ENCODE measurements around the gene KCNK4.
"Not testable (repeated sequence)": the region's sequence is repeated elsewhere in the genome, so short reads cannot be mapped to it uniquely, and the experiment has no call there.

Gene KCNK4

DNA sequence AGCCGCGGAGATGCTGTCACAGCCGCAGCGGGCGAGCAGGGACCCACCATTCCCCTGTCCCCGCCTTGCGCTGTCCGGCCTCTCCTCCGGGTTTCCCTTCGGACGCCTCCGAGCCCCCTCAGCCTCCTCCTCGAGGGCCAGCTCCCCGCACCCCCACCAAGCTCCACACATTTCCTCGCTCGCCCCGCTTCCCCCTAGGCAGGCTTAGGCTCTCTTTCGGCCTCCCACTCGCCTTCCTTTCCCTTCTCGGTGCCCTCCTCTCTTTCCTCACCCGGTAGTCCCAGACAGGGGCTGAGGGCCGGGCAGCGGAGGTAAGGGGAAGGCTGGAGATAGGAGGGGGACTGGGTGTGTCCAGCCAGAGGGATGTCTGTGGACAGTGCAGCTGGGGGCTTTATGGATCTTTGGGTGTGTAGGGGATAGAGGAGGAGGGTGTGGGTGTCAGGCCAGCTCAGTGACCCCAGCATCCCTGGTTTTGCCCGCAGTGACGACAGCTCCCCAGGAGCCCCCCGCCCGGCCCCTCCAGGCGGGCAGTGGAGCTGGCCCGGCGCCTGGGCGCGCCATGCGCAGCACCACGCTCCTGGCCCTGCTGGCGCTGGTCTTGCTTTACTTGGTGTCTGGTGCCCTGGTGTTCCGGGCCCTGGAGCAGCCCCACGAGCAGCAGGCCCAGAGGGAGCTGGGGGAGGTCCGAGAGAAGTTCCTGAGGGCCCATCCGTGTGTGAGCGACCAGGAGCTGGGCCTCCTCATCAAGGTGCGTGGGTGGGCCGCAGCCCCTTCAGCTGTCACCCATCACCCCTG lies 1.6 kb downstream of the KCNK4 start:
- DNase-seq, result no peak

DNA sequence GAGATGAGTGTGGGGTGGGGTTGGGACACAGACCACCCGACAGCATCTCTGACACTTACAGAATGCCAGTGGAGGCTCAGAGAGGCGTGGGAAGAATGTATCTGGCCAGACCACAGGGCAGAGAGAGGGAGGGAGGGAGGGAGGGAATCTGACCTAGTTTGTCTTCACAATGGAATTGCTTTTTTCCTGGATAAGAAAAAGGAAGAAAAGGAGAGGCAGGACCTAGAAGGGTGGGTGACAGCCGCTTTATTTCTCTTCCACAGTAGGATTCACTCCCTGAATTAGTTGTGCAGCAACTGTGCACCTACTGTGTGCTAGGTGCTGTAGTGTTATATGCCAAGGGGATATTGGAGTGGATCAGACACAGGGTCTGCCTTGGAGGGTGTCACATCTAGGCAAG lies 3.7 kb downstream of the KCNK4 start:
- DNase-seq, result no peak

DNA sequence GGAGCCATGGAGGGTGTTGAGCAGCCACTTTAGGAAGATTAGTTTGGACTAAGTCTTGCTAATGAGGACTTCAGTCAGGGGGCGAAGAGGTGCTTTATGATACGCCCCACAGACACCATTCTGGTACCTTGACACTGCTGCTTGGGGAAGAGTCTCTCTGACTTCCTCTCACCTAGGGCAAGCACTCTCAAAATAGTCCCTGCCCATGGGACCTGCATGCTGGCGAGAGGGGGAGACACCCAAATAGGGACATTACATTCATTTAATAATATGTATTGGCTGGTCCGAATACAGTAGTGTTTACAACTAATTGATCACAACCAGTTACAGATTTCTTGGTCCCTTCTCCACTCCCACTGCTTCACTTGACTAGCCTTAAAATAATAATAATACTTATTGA lies 4.7 kb downstream of the KCNK4 start:
- no peak for DNase-seq

DNA sequence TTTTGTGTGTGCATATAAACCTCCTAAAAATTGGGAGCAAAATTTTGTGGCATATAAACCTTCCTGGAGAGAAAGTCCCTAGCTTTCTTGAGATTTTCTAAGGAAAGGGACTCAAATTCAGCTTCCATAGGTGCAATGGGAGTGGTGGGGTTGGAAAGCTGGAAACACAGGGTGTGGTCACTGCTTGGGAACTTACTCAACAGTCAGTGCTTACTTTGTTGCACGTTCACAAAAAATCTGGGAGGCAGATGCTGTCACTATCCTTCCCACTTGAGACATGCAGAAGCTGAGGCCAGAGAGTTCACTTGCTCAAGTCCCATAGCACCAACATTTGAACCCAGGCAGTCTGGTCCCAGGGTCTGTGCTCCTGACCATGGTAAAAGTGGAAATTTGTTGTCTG lies 5.1 kb downstream of the KCNK4 start:
- DNase-seq, result no peak

DNA sequence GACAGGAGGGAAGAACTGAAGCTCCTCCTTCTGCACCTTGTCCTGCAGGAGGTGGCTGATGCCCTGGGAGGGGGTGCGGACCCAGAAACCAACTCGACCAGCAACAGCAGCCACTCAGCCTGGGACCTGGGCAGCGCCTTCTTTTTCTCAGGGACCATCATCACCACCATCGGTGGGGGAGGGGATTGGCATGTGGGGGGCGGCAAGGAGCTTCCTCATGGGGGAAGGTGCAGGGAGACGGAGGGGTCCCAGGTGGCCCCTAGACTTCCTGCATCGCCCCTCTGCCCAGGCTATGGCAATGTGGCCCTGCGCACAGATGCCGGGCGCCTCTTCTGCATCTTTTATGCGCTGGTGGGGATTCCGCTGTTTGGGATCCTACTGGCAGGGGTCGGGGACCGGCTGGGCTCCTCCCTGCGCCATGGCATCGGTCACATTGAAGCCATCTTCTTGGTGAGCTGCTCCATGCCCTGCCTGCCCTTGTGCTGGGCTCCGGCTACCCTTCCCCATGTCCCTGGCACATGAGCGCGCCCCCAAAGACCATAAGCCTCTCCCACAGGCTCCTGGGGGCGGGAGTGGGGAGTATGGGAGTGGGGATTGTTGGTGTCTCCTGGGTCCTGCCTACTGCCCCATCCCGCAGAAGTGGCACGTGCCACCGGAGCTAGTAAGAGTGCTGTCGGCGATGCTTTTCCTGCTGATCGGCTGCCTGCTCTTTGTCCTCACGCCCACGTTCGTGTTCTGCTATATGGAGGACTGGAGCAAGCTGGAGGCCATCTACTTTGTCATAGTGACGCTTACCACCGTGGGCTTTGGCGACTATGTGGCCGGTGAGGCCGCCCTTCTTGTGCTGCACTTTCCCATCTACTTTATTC lies 6.0 kb downstream of the KCNK4 start:
- DNase-seq, result no peak

DNA sequence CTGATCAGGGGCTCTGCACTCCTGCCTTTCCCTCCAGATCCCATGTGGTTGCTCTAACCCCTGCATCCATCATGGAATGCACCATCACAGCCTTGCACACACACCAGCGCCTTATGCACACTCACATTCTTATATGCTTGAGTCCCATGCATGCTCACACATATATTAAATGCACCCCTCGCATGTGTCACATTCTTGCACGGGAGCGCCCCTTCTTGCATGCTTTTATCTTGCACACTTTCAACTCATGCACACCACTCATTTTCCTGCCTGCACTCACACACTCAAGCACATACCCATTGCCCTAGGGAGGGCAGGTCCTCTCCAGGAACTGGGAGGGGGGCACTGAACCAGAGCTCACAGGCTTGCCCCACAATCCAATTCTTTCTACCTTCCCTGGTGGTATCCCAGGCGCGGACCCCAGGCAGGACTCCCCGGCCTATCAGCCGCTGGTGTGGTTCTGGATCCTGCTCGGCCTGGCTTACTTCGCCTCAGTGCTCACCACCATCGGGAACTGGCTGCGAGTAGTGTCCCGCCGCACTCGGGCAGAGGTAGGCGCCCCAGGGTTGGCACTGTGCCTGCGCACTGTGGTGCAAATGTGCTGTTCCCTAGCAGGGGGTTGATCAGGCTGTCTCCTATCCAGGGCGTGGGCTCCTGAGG lies 6.7 kb downstream of the KCNK4 start:
- no peak for DNase-seq

DNA sequence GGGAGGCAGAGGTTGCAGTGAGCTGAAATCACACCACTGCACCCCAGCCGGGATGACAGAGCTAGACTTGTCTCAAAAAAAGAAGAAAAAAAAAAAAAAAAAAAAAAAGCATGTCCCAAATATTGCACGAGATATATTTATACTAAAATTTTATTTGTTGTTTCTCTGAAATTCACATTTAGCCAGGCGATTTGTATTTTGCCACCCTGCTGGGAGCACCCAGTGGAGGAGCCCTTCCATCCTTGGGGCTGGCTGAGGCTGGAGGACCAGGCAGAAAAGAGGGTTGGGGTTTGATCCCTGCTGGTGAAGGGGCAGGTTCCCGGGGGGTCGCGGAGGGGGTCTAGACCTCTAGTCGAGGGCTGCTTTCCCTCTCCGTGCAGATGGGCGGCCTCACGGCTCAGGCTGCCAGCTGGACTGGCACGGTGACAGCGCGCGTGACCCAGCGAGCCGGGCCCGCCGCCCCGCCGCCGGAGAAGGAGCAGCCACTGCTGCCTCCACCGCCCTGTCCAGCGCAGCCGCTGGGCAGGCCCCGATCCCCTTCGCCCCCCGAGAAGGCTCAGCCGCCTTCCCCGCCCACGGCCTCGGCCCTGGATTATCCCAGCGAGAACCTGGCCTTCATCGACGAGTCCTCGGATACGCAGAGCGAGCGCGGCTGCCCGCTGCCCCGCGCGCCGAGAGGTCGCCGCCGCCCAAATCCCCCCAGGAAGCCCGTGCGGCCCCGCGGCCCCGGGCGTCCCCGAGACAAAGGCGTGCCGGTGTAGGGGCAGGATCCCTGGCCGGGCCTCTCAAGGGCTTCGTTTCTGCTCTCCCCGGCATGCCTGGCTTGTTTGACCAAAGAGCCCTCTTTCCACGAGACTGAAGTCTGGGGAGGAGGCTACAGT lies 8.1 kb downstream of the KCNK4 start:
- DNase-seq, result no peak

DNA sequence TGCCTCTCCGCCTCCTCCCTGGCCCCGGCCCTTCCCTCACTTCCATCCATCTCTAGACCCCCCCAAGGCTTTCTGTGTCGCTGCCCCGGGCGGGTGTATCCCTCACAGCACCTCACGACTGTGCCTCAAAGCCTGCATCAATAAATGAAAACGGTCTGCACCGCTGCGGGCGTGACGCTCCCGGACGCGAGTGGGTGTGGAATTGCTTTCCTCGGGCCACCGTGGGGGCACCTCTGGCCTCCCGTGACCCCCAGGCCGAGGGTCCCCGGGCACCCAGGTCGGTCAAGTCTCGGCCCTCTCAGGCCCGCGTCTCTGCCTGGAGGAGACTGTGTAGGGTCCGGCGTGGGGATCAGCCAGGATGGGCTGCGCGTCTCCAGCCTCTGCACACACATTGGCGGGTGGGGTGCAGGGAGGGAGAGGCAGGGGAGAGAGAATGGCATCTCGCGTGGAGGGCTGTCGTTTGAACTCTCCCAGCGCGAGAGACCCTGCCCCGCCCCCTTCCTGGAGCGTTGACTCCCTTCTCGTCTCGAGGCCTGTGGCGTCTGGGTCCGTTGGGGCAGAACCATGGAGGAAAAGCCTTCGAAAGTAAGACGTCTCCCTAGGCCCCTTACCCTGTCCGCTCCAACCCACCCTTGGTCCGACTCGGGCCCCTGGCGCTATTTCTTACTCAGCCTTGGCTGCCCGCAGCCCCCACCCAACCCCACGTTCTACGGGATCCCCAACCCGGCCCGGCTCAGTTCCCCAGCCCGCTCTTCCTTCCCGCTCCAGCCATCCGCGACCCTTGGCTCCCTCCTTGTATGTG lies 8.9 kb downstream of the KCNK4 start, which contains the start of gene CATSPERZ:
TSS of gene CATSPERZ (plus strand) at position 512 of the 802 bp plus-strand sequence. CDS start at position 565, 53 bp downstream.
- no peak for DNase-seq

DNA sequence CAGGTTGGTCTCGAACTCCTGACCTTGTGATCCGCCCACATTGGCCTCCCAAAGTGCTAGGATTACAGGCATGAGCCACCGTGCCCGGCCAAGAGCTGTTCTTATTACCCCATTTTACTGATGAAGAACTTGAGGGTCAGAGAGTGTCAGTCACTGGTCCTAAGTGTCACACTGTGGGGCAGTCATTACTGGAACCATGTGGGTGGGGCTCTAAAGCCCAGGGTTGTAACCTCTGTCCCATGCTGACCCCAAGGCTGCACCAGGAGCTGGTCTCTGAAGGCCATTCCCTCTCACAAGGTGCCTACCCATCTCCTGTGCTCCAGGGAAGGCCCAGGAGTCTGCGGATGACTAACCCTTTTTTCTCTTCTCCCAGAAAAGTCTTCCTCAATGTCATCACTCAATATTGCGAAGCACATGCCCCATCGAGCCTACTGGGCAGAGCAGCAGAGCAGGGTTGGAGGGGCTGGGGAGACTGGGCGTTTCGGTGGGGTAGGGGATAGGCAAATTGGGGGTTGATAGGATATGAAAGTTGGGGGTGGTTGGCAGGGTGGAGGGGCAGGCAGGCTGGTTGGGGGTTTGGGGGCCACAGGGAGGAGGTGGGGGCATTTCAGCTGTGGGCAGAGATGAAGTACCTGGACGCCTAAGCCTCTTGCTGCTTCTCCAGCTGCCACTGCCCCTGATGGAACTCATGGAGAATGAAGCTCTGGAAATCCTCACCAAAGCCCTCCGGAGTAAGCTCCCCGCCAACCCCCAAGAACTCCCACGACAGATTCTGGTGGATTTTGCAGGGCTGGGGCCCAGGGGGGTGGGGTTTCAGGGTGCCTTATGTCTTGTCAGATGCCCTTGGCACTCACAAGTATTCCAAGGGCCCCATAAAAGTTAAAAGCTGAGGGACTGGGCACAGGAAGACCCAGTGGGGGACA lies 12.3 kb downstream of the KCNK4 start:
- DNase-seq, result no peak

DNA sequence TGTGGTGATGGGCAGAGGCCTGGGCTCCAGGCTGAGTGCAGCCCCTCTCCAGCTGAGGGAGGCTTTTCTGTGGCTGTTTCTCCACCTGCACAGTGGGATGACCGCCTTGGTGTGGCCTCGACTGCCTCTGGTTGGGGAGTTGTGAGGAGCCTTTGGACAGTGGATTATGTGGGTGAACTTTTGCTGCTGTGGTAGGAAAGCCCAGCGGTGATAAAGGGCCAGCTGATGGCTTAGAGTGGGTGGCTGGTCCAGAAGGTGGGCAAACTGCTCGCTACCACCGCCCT lies 12.9 kb downstream of the KCNK4 start:
- no peak for DNase-seq

DNA sequence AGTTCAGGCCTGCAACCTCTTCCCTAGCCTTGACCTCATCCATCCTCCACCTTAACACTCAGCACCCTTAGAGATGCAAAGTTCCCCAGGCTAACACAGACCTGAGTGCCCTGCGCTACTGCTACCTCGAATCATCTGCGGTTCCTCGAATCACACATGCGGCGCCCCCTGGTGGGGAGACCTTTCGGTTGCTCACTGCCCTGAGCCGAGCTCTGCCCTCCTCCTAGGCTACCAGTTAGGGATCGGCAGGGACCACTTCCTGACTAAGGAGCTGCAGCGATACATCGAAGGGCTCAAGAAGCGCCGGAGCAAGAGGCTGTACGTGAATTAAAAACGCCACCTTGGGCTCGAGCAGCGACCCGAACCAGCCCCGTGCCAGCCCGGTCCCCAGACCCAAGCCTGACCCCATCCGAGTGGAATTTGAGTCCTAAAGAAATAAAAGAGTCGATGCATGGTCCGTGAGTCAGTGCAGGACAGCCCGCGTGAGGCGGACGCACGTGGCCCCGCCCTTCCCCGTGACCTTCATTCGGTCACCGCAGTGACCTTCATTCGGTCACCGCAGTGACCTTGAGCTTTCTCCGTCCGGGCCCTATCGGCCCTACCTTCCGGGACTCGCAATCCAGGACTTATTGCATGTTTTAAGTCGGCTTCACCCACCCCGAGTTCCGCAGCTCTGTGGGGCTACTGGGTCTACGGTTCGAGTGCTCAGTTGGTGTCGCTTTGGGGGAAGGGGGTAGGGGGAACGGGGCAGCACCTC lies 13.4 kb downstream of the KCNK4 start:
- DNase-seq, result peak; percentile 69

DNA sequence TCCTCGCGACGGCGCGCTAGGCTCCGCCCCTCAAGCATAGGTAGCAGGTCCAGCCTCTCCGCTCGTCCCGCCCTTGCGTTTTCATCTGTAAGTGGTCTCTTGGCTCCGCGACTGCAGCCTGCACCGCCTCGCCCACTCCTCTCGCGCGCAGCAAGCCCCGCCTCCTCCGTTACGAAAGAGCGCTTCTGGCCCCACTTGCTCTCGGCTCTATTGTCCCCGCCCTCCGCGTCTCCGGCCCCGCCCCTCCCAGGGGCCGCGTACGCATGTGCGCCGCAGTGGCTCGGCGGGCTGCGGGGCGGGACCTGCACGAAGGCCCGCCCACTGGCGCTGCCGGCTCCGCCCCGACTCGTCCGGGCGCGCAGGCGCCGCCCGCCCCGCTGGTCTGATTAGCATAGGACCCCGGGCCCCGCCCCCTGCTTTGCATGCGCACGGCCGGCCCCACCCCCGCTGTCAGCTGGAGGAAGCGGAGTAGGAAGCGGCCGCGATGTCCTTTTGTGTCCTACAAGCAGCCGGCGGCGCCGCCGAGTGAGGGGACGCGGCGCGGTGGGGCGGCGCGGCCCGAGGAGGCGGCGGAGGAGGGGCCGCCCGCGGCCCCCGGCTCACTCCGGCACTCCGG lies 14.1 kb downstream of the KCNK4 start, which contains the start of gene ESRRA:
TSS of gene ESRRA (plus strand) at position 450 of the 616 bp plus-strand sequence. CDS start 1,656 bp downstream, outside the sequence.
- peak; percentile 98 for DNase-seq

DNA sequence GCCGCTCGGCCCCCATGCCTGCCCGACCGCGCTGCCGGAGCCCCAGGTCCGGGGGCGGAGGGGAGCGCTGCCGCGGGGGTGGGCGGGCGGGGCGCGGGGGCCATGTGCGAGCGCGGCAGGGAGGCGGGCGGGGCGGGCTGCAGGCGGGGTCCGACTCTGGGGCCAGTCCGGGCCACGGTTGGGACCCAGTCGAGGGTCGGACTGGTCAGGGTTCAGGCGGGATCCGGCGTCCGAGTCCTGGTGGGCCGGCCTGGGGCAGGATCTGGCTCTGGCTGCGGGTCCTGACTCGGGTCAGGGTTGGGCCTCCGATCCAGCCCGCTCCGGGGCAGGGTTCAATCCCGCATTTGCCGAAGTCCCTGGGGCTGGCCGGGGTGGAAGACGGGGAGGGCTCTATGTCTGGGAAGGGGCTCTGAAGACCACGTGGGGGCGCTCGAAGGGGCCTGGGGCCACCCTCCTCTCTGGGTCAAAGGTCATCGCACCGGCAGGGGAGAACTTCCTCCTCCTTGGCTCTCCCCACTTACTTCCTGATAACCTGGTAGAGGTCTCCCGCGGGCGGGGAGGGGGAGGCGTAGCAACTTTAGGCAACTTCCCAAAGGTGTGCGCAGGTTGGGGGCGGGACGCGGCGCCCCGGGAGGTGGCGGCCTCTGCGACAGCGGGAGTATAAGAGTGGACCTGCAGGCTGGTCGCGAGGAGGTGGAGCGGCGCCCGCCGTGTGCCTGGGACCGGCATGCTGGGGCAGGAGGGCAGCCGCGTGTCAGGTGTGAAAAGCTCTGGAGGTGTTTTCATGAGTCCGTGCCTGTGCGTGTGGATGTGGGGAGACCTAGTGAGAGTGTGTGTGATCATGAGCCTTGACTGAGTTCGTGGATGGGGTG lies 14.8 kb downstream of the KCNK4 start:
- peak; percentile 74 for DNase-seq

DNA sequence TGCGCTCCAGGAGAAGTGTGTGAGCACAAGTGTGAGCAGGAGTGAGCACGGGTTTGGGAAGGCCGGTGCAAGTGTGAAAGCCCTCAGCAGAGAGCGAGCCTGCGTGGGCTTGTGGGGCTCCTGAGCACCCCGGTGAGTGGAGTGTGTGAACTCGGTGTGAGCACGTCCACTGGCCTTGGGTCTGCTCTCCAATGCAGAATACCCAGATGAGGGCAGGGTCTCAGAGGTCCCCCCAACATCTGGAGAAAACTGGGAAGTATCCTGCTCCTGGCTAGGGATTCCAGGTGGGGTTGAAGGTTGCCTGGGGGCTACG lies 15.4 kb downstream of the KCNK4 start:
- no peak for DNase-seq

DNA sequence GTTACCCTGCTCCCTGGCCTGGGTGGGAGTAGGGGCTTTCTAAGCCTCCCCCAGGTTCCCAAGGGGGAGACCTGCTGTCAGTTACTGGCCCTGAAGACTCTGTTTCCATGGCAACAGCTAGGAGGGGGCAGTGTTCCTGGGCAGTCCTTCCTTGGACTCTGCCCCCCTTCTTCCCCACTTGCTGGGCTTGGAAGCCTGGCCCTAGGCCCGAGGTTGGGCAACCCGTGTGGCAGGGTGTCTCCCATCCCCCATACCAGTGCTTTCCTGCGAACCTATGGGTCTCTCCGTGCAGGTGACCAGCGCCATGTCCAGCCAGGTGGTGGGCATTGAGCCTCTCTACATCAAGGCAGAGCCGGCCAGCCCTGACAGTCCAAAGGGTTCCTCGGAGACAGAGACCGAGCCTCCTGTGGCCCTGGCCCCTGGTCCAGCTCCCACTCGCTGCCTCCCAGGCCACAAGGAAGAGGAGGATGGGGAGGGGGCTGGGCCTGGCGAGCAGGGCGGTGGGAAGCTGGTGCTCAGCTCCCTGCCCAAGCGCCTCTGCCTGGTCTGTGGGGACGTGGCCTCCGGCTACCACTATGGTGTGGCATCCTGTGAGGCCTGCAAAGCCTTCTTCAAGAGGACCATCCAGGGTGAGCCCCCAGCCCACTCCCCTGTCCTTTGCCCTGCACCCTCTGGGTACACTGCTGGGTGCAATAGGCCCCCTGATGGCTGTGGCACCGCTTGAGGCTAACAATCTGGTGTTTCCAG lies 15.9 kb downstream of the KCNK4 start:
- no peak for DNase-seq

DNA sequence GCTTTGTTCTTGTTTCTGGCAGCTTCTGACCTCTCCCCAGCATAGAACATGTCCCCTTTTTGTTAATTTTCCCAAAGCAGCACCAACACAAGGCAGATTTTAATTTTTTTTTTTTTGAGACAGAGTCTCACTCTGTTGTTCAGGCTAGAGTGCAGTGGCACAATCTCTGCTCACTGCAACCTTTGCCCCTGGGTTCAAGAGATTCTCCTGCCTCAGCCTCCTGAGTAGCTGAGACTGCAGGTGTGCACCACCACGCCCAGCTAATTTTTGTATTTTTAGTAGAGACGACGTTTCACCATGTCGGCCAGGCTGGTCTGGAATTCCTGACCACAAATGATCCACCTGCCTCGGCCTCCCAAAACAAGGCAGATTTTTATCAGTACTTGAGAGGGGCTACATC lies 16.7 kb downstream of the KCNK4 start:
- not testable (repeated sequence) for DNase-seq

DNA sequence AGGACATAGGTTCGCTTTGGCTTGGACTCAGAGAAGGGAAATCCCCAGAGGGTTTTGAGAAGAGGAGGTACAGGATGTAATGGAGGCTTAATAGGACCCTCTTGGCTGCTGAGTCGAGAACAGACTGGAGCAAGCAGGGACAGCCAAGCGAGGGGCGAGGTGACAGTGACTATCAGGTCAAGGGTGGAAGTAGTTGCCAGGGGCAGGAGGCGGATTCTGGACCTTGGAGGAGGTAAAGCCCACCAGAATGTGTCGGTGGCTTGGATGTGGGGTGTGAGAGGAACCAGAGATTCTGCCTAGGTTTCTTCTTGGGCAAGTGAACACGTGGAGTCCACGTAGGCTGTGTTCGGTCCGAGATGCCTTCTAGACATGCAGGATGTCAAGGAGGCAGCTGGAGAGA lies 21.8 kb downstream of the KCNK4 start:
- no peak for DNase-seq

Data from GF-D8 (cell line).